ENCODE results near the gene TMEM38A.
"Not testable (repeated sequence)": the region's sequence is repeated elsewhere in the genome, so short reads cannot be mapped to it uniquely, and the experiment has no call there.

TMEM38A gene

GRCh38 chr19:16637535-16637934 lies 23.4 kb upstream of the TMEM38A start:
- no peak for DNase-seq (ENCODE audit: low read depth in 2 of 2, low spot score in 1 of 2)

DNA sequence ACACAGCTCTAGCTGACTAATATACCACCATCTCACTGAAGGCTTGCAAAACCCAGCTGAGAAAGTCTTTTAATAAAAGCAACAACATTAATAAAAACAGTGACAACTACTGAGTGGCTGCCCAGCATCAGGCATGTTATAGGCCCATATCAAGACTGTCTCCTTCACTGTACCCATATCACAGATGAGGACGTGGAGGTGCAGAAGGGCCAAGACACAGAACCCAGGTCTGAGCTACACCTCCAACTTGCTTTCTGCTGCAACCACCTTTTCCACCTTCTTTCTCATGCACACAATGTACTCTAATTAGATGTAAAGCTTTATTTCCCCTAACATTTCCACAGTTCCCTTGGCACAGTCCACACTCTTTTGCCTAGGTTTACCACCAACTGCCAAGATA lies 22.3 kb upstream of the TMEM38A start:
- no peak for DNase-seq (ENCODE audit: low read depth in 2 of 2, low spot score in 1 of 2)

GRCh38 chr19:16640951-16641350 lies 20.0 kb upstream of the TMEM38A start:
- no peak for DNase-seq (ENCODE audit: low read depth in 2 of 2, low spot score in 1 of 2)

- no peak for DNase-seq (ENCODE audit: low read depth in 2 of 2, low spot score in 1 of 2)
Observed at GRCh38 chr19:16641695-16642094, 19.2 kb upstream of the TMEM38A start.

GRCh38 chr19:16645140-16645539 lies 15.8 kb upstream of the TMEM38A start:
- DNase-seq (ENCODE audit: low read depth in 2 of 2, low spot score in 1 of 2), result no peak

DNA sequence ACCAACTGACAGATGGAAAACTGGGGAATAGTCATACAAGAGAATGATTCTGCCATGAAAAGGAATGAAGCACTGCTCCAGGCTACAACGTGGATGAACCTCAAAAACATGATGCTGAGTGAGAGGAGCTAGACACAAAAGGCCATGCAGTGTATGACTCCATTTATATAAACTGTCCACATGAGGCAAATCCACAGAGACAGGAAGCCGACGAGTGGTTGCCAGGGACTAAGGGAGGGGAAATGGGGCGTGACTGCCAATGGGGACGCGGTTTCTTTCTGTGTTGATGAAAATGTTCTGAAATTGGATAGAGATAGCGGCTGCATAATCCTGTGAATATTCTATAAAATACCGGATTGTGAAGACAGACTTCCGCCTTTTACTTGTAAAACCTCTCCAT lies 11.2 kb upstream of the TMEM38A start:
- DNase-seq (ENCODE audit: low read depth in 2 of 2, low spot score in 1 of 2), result no peak

DNA sequence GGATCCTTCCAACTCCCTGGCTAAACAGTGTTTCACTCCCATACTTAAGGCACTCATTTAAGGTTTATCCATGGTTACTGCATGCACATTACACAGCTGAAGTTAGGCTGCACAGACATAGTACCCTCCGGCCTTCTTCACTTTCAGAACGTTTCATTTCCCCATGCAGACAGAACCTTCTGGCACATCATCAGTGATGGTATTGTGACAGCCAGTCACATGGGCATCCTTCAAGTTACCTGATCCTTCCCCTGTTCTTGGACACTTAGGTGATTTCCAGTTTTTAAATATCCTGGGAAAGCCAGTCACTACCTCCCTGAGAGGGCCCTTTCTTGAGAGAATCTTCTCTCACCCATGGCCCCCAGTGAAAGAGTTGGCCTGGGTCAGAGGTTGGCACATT lies 10.1 kb upstream of the TMEM38A start:
- DNase-seq (ENCODE audit: low read depth in 2 of 2, low spot score in 1 of 2), result no peak

DNA sequence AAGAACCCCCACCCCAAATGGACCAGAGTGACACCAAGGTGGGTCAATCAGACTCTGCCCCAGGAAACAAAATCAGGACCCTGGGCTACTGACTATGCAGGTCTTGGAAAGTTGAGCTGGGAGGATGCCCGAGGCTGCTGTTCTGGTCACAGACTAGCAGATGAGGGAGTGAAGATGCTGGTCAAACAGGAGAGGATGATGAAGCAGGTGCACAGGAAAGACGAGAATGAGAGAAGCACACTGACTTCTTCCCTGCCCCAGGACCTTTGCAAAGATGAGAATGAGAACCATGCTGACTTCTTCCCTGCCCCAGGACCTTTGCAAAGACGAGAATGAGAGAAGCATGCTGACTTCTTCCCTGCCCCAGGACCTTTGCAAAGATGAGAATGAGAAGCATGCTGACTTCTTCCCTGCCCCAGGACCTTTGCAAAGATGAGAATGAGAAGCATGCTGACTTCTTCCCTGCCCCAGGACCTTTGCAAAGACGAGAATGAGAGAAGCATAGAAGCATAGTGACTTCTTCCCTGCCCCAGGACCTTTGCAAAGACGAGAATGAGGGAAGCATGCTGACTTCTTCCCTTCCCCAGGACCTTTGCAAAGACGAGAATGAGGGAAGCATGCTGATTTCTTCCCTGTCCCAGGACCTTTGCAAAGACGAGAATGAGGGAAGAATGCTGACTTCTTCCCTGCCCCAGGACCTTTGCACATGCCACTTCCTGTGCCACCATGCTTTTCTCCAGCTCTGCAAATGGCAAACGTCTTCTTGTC lies 9.3 kb upstream of the TMEM38A start:
- DNase-seq (ENCODE audit: low read depth in 2 of 2, low spot score in 1 of 2), result not testable (repeated sequence)

DNA sequence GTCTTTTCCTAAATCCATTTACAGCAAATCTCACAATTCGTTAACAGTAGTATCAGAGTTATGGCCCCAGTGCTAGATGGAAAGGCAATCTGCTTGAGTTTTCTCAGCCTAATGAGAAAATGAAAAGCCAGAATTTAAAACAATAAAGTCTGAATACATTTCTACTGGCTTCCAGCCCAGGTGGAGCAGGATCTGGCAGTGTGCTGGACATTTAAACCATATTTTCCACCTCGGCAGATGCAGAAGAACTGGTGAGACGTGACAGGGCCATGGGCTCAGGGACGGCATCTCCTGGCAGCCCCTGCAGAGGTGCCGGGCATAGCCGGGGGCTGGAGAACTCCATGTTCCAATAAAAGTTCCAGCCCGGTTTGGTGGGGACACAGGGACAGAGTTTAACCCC lies 8.1 kb upstream of the TMEM38A start:
- DNase-seq (ENCODE audit: low read depth in 2 of 2, low spot score in 1 of 2), result no peak

- DNase-seq (ENCODE audit: low read depth in 2 of 2, low spot score in 1 of 2), result no peak
Observed at GRCh38 chr19:16654140-16654539, 6.8 kb upstream of the TMEM38A start.

DNA sequence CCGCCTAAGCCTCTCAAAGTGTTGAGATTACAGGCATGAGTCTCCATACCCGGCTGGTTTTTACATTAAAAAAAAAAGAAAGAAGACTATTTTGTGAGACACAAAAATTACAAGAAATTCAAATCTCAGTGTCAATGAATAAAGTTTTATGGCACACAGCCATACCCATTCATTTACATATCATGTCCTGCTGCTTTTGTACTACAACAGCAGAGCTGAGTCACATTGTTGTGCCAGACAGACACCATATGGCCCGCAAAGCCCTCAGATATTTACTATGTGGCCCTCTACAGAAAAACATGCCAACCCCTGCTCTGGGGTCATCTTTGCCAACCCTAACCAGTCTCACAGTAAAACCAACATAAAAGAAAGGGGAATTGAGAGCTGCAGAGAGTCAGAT lies 6.3 kb upstream of the TMEM38A start:
- DNase-seq (ENCODE audit: low read depth in 2 of 2, low spot score in 1 of 2), result no peak

GRCh38 chr19:16655727-16656126 lies 5.2 kb upstream of the TMEM38A start:
- no peak for DNase-seq (ENCODE audit: low read depth in 2 of 2, low spot score in 1 of 2)

DNA sequence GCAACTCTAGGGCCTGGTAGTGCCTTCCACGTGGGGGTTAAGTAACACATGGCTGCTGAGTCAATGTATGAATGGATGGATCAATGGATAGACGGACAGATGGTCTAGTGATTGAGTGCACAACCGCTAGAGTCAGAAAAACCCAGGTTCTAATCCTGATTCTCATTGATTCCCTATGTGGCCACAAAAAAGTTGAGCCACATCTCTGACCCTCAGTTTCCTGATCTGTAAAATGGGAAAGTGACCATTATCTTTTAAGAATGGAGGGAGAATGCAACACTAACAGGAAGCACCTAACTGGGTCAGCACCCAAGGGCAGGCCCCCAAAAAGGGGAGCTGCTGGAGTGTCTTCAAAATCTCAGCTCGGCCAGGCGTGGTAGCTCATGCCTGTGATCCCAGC lies 3.6 kb upstream of the TMEM38A start:
- DNase-seq (ENCODE audit: low read depth in 2 of 2, low spot score in 1 of 2), result no peak

DNA sequence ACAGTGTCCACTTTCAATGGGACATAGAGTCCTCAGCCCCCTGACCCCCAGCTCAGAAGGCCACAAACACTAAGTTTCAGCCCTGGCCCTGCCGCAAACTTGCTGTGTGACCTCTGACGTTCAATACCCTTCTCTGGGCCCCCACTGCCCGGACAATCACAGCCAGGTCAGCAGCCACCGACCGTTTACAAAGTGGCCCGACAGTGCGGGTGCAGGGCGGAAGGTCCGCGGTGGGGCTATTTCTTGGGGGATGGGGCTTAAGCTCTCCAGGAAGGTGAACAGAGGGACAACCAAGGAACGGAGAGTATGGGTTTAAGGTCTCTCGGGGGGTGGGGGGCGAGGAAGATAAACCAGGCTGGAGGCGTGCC lies 1.5 kb upstream of the TMEM38A start:
- DNase-seq (ENCODE audit: low read depth in 2 of 2, low spot score in 1 of 2), result no peak

DNA sequence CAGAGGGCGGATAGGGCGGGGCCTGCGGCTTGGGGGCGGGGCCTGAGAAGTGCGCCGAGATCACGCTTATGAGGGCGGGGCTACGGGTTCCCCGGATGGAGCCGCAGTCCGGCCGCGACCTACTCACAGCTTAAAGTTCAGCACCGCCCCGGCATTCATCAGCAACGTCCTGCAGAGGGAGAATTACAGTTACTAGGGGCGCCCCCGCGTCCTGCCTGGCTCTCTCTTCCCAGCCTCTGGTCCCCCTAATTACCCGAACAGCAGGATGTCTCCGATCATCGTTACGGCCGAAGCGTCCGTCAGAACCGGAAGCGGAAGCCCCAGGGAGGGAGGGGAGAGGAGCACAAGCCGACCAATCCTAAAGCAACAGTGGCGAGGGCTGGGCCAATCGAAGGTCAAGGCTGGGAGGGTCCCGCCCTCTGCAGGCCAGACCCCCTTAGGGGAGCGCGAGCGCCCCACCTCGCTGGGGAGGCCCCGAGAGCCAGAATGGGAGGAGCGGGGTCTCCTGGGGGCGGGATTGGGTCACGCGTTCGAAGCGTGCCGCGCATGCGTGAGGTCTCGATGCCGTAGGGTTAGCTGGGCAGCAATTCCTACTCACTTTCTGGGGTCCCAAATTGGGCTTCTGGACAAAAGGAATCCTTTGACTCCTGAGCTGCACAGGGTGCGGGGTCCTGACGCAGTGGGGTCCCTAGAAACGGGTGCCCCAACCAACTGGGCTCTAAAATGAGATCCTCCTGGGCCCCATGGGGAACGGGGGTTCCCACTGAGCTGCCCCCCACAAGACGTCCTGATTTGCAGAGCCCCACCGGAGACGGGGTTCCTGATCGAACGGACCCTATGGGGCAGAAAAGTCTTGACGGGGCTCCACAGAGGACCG lies 869 bp upstream of the TMEM38A start, which contains the start of gene SMIM7:
Gene SMIM7 (minus strand): TSS at position 313 of the 877 bp plus-strand sequence. CDS start 34 bp downstream, at position 279.
- peak; percentile 94 to 98 for DNase-seq (ENCODE audit: low read depth in 2 of 2, low spot score in 1 of 2)

DNA sequence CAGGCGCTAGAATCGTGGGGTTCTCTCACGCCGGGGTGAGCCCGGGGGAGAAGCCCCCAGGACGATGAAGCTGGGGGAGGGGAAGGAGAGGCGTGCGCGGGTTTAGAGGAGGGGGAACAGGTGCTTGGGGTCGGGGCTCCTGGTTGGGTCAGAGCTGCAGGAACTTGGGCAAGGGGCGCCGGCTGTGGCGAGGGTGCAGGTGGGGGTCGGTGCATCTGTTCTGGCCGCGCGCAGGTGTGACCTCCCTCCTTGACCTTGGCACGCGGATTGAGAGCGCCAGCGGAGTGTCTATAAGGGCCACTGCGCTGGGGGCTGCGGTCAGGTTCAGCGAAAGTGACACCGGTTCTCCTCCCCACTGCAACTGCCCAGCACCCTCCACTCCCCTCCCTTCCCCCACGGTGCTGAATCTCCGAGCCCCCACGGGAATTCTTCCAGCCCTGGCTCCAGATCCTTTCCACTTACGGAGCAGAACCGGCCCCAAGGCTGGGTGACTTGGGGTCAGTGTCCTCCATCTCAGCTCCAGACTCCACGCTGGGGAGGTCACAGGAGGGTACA lies 618 bp downstream of the TMEM38A start:
- no peak for DNase-seq (ENCODE audit: low read depth in 2 of 2, low spot score in 1 of 2)

DNA sequence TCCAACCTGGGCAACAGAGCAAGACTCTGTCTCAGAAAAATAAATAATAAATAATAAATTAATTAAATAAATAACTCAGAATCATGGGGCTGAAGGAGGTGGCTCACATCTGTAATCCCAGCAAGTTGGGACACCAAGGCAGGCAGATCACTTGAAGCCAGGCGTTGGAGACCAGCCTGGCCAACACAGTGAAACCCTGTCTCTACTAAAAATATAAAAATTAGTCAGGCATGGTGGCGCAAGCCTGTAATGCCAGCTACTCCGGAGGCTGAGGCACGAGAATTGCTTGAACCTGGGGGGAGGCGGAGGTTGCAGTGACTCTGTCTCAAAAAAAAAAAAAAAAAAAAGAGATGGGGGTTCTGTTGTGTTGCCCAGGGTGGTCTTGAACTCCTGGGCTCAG lies 7.2 kb downstream of the TMEM38A start:
- no peak for DNase-seq (ENCODE audit: low read depth in 2 of 2, low spot score in 1 of 2)

GRCh38 chr19:16668702-16669101 lies 7.8 kb downstream of the TMEM38A start:
- not testable (repeated sequence) for DNase-seq (ENCODE audit: low read depth in 2 of 2, low spot score in 1 of 2)

DNA sequence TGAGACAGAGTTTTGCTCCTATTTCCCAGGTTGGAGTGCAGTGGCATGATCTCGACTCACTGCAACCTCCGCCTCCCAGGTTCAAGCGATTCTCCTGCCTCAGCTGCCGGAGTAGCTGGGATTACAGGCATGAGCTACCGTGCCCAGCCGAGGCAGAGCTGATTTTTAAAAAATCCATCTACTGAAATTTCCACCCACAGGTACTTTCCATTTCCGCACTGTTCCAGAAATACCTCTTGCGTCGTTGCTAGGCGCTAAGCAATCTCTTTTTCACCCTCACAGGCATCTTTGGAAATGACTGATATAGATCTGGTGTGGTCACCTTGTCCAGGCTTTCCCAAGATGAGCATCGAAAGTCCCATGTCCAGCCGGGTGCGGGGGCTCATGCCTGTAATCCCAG lies 9.4 kb downstream of the TMEM38A start:
- no peak for DNase-seq (ENCODE audit: low read depth in 2 of 2, low spot score in 1 of 2)

- DNase-seq (ENCODE audit: low read depth in 2 of 2, low spot score in 1 of 2), result no peak
Observed at GRCh38 chr19:16671652-16672274, 10.8 kb downstream of the TMEM38A start.

GRCh38 chr19:16673231-16673630 lies 12.3 kb downstream of the TMEM38A start:
- DNase-seq (ENCODE audit: low read depth in 2 of 2, low spot score in 1 of 2), result no peak

- DNase-seq (ENCODE audit: low read depth in 2 of 2, low spot score in 1 of 2), result not testable (repeated sequence)
Observed at GRCh38 chr19:16673839-16674238, 12.9 kb downstream of the TMEM38A start.
